Psoas muscle (tissue), 8 donors: ENCODE measurements around the gene ZBTB16. TPM values are rescaled to one million over a fixed set of nuclear protein-coding genes. Genes with fewer than 3 reads are reported as not detected.
A peak's percentile ranks its signal among the peaks of the same experiment; 100 is the strongest.

Source experiments
- ATAC-seq, 4 donors: fragments of 200-7000 bp; cut with Tn5 transposase; one replicate each; pipeline ENCODE4 v1.9.1; 2020; ENCODE audit warnings: moderate library complexity in 3 of 4, mild to moderate bottlenecking in 2 of 4
- DNase-seq, 2 donors: peaks; one replicate each; pipeline ENCODE4 v3.0.0-alpha.2; 2020
- H3K27ac ChIP-seq: fragments of 200-600 bp; one replicate; pipeline ENCODE4 v1.8.0; 2022
- H3K27me3 ChIP-seq, 3 donors: fragments of 200-600 bp in 1 of 3; one replicate each; pipeline versions ENCODE4 v1.6.1 to v1.8.0; 2013 to 2022; ENCODE audit warnings: low read length in 2 of 3, mild to moderate bottlenecking in 2 of 3, moderate library complexity in 1 of 3; ENCODE audit not compliant: insufficient read depth in 3 of 3
- H3K36me3 ChIP-seq, 2 donors: fragments of 200-600 bp in 1 of 2; one replicate each; pipeline versions ENCODE4 v1.6.1 to v1.8.0; 2013 to 2022; ENCODE audit warnings: low read depth in 1 of 2, mild to moderate bottlenecking in 1 of 2, moderate library complexity in 1 of 2; ENCODE audit not compliant: insufficient read depth in 1 of 2
- H3K4me1 ChIP-seq: fragments of 200-600 bp; one replicate; pipeline ENCODE4 v1.8.0; 2022
- H3K4me3 ChIP-seq: fragments of 200-600 bp; one replicate; pipeline ENCODE4 v1.8.0; 2022; ENCODE audit warnings: mild to moderate bottlenecking
- H3K9me3 ChIP-seq: fragments of 200-600 bp; one replicate; pipeline ENCODE4 v1.8.0; 2022
- CTCF ChIP-seq: fragments of 200-600 bp; IDR thresholded peaks from one replicate; pipeline ENCODE4 v1.8.0; 2022; ENCODE audit warnings: antibody characterized with exemption
- WGBS, 3 donors: extraction: QIAGEN DNeasy Blood & Tissue Kit; methylation state at CpG; one replicate each; pipeline versions ENCODE4 v1.1.6 to v1.1.7; 2013; 5-methylcytosine and 5-hydroxymethylcytosine counted together
- intact Hi-C, 2 donors: fragments of 100-400 bp; cut with DNase I; formaldehyde crosslinking; loops; one replicate each; pipeline versions ENCODE4 v1.11.0 to v1.14.2; 2022
- polyA plus RNA-seq, 3 donors: library from polyadenylated mRNA; stranded (reverse); fragments of 200-250 nt; gene quantifications; one replicate each; pipeline ENCODE4 v1.2.3, GENCODE V29; 2013
- total RNA-seq, 4 donors: library from RNA; stranded (reverse); fragmentation: NEBNext Ultra II Directional in 2 of 4; extraction: Animal tissue kit (Norgen Biotek cat#: 25700) in 2 of 4; gene quantifications; one replicate each; pipeline versions ENCODE4 v1.2.1 to v1.2.4, GENCODE V29; 2021 to 2023
- donor health status: healthy with polysubstance abuse.
- donor health status: DM: no; HTN: no; CAD: no; lungs with moderate emphysema.
- donor health status: Bipolar disorder and iron deficiency.
- donor health status: healthy.
- donor health status: DM: yes; HTN: yes; CAD: no.
- donor health status: DM: no; HTN: no; CAD: no.
- donor health status: DM: no; HTN: no; CAD: no.
- donor health status: DM: yes; HTN: yes; CAD: no.

The ZBTB16 gene
- total and polyA plus RNA-seq, 7 donors: 11.7 to 299 (median 89.8) TPM

DNA sequence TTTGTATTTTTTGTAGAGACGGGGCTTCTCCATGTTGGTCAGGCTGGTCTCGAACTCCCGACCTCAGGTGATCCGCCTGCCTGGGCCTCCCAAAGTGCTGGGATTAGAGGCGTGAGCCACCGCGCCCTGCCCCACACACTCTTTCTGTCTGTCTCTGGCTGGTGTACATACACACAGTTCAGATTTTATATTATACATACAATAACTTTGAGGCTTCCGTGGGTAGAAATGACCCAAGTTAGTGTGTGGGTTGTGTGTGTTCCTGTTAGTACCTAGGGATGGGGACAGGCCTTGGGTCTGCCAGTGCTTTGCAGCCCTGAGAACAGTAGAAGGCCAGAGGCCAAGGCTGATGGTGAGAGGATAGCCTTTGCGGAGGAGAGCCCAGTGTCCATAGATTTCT is 2.8 kb downstream of the ZBTB16 start:
- Histone ChIP-seq H3K9me3 (no peaks in the 10 kb centered on the region), H3K27me3 (no peaks in the 10 kb centered on the region), H3K4me3 (peak overlapping the region; percentile 97), H3K36me3 (peaks cover 8 to 29% of the 10 kb centered on the region in 2 donors), H3K27ac (peak overlapping the region; percentile 99), H3K4me1 (peaks cover 72% of the 10 kb centered on the region)
- peak in 1 of 2 donors; percentile 42 for DNase-seq
- ATAC-seq: no peak
- 62 to 89% (median 64%) methylated on average over 9 of the region's 9 CpGs for WGBS, 3 donors
- intact Hi-C loops: loop anchor here in 1 of 2 donors (5.0 kb wide), 1 partner anchor 110 kb away; no protein-coding TSS in a partner anchor
- TF ChIP-seq CTCF: no peak

DNA sequence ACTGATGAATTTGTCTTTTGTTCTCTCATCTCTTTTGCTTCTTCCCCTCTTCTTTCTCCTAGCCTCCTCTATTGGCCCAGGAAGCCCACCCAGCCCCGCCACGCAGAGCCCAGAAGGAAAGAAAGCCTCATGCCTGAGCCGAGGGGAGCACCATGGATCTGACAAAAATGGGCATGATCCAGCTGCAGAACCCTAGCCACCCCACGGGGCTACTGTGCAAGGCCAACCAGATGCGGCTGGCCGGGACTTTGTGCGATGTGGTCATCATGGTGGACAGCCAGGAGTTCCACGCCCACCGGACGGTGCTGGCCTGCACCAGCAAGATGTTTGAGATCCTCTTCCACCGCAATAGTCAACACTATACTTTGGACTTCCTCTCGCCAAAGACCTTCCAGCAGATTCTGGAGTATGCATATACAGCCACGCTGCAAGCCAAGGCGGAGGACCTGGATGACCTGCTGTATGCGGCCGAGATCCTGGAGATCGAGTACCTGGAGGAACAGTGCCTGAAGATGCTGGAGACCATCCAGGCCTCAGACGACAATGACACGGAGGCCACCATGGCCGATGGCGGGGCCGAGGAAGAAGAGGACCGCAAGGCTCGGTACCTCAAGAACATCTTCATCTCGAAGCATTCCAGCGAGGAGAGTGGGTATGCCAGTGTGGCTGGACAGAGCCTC is 3.8 kb downstream of the ZBTB16 start:
- DNase-seq (peak; percentile 78 to 90), ATAC-seq (peak in 3 of 4 donors; percentile 16 to 28 (median 23))
- intact Hi-C loops: loop anchor here in 1 of 2 donors (5.0 kb wide), 1 partner anchor 109 kb away; no protein-coding TSS in a partner anchor
- H3K4me3 ChIP-seq: peak overlapping the region; percentile 97
- H3K27me3 ChIP-seq: no peaks in the 10 kb centered on the region
- H3K4me1 ChIP-seq: peaks cover 73% of the 10 kb centered on the region
- H3K36me3 ChIP-seq: peaks cover 8 to 34% of the 10 kb centered on the region in 2 donors
- WGBS, 3 donors: 49 to 72% (median 53%) methylated on average over 26 of the region's 26 CpGs
- no peak for TF ChIP-seq CTCF
- no peaks in the 10 kb centered on the region for H3K9me3 ChIP-seq
- H3K27ac ChIP-seq: peak overlapping the region; percentile 99

DNA sequence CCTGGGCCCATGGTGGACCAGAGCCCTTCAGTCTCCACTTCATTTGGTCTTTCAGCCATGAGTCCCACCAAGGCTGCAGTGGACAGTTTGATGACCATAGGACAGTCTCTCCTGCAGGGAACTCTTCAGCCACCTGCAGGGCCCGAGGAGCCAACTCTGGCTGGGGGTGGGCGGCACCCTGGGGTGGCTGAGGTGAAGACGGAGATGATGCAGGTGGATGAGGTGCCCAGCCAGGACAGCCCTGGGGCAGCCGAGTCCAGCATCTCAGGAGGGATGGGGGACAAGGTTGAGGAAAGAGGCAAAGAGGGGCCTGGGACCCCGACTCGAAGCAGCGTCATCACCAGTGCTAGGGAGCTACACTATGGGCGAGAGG is 4.3 kb downstream of the ZBTB16 start:
- 71 to 90% (median 72%) methylated on average over 7 to 8 of the region's 8 CpGs for WGBS, 3 donors
- intact Hi-C loops: loop anchor here in 1 of 2 donors (5.0 kb wide), 1 partner anchor 108 kb away; no protein-coding TSS in a partner anchor
- Histone ChIP-seq H3K9me3 (no peaks in the 10 kb centered on the region), H3K4me3 (peak overlapping the region; percentile 97), H3K27ac (peak overlapping the region; percentile 99), H3K36me3 (peaks cover 8 to 39% of the 10 kb centered on the region in 2 donors), H3K27me3 (no peaks in the 10 kb centered on the region), H3K4me1 (peaks cover 73% of the 10 kb centered on the region)
- no peak for DNase-seq
- no peak for TF ChIP-seq CTCF
- no peak for ATAC-seq

GRCh38 chr11:114064216-114064615 is 4.7 kb downstream of the ZBTB16 start:
- Histone ChIP-seq H3K9me3 (no peaks in the 10 kb centered on the region), H3K4me1 (peaks cover 75% of the 10 kb centered on the region), H3K4me3 (peak overlapping the region; percentile 97), H3K27me3 (no peaks in the 10 kb centered on the region), H3K27ac (peak overlapping the region; percentile 99), H3K36me3 (peaks cover 8 to 43% of the 10 kb centered on the region in 2 donors)
- peak in 2 of 4 donors; percentile 15 to 25 for ATAC-seq
- intact Hi-C loops: loop anchor here in 1 of 2 donors (5.0 kb wide), 1 partner anchor 108 kb away; no protein-coding TSS in a partner anchor
- DNase-seq: peak; percentile 44 to 81
- TF ChIP-seq CTCF: no peak
- WGBS, 3 donors: 40 to 65% (median 47%) methylated on average over 14 of the region's 14 CpGs
